ENCODE measurements around the gene VGLL4. TPM values are rescaled to one million over a fixed set of nuclear protein-coding genes. Genes with fewer than 3 reads are reported as not detected.

Gene VGLL4
- total RNA-seq, 1 experiment from 2014 or later, result 26.9 TPM

DNA sequence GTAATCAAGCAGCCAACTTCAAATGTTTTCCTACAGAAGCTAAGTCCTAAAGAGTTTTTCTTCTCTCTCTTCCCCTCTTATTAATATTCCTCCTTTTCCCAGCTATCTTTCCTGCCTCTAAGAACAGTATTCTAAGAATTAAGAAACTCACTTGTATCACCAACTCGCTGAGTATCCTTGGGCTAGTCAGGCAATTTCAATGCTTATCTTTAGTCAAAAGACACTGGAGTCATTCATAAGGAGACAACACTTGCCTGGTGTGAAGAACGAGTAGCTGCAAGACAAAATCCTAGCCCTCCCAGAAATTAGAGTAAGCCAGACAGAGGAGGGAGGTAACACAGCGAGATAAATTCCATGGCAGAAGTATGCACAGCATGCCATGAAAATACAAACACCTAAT, 10.7 kb downstream of the VGLL4 start:
- Histone ChIP-seq H3K4me2 (ENCODE audit: low read length) (no peak overlapping the region), H4K20me1 (ENCODE audit: insufficient read depth) (no peaks in the 10 kb centered on the region; the same call in 1 of the 2 replicates), H3K27me3 (ENCODE audit: insufficient read depth, low read length) (no peaks in the 10 kb centered on the region), H3K4me1 (ENCODE audit: control insufficient read depth in 1 of 2, insufficient read depth in 2 of 2, low read length in 2 of 2) (no peaks in the 10 kb centered on the region), H3K9me3 (ENCODE audit: control insufficient read depth in 1 of 2, insufficient read depth in 1 of 2, low read depth in 1 of 2, low read length in 2 of 2) (no peaks in the 10 kb centered on the region), H3K9ac (ENCODE audit: low read length) (no peak overlapping the region), H3K4me3 (replicated peaks in 1 of 2; ENCODE audit: low read depth in 1 of 2, low read length in 2 of 2) (no peak overlapping the region), H3K79me2 (ENCODE audit: insufficient read depth, low read length) (peaks cover 66% of the 10 kb centered on the region), H2AFZ (ENCODE audit: low read depth, low read length, poor library complexity, severe bottlenecking) (no peak overlapping the region), H3K9me2 (ENCODE audit: insufficient read depth) (no peaks in the 10 kb centered on the region), H3K27ac (ENCODE audit: low read depth, low read length) (no peak overlapping the region), H3K36me3 (ENCODE audit: control insufficient read depth in 1 of 2, insufficient read depth in 2 of 2, low read length in 2 of 2) (no peaks in the 10 kb centered on the region)
- POLR2A ChIA-PET, result no interaction called here
- no peak for TF ChIP-seq TCF7L2 (IDR thresholded peaks at IDR 0.05; ENCODE audit: borderline replicate concordance, extremely low read depth, insufficient read depth, insufficient read length)
- TF ChIP-seq, protein P1, sequence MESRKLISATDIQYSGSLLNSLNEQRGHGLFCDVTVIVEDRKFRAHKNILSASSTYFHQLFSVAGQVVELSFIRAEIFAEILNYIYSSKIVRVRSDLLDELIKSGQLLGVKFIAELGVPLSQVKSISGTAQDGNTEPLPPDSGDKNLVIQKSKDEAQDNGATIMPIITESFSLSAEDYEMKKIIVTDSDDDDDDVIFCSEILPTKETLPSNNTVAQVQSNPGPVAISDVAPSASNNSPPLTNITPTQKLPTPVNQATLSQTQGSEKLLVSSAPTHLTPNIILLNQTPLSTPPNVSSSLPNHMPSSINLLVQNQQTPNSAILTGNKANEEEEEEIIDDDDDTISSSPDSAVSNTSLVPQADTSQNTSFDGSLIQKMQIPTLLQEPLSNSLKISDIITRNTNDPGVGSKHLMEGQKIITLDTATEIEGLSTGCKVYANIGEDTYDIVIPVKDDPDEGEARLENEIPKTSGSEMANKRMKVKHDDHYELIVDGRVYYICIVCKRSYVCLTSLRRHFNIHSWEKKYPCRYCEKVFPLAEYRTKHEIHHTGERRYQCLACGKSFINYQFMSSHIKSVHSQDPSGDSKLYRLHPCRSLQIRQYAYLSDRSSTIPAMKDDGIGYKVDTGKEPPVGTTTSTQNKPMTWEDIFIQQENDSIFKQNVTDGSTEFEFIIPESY (IDR thresholded peaks at IDR 0.05; ENCODE audit: extremely low read depth, insufficient replicate concordance, low read length), result no peak
- TF ChIP-seq POLR2A (IDR thresholded peaks at IDR 0.05; ENCODE audit: borderline replicate concordance, extremely low read depth, insufficient read depth, insufficient read length), result no peak
- TF ChIP-seq YY1 (IDR thresholded peaks at IDR 0.05; ENCODE audit: extremely low read depth, insufficient replicate concordance, low read depth, low read length), result no peak
- TF ChIP-seq EGR1 (IDR thresholded peaks at IDR 0.05; ENCODE audit: low read depth), result no peak
- TF ChIP-seq, protein P2, sequence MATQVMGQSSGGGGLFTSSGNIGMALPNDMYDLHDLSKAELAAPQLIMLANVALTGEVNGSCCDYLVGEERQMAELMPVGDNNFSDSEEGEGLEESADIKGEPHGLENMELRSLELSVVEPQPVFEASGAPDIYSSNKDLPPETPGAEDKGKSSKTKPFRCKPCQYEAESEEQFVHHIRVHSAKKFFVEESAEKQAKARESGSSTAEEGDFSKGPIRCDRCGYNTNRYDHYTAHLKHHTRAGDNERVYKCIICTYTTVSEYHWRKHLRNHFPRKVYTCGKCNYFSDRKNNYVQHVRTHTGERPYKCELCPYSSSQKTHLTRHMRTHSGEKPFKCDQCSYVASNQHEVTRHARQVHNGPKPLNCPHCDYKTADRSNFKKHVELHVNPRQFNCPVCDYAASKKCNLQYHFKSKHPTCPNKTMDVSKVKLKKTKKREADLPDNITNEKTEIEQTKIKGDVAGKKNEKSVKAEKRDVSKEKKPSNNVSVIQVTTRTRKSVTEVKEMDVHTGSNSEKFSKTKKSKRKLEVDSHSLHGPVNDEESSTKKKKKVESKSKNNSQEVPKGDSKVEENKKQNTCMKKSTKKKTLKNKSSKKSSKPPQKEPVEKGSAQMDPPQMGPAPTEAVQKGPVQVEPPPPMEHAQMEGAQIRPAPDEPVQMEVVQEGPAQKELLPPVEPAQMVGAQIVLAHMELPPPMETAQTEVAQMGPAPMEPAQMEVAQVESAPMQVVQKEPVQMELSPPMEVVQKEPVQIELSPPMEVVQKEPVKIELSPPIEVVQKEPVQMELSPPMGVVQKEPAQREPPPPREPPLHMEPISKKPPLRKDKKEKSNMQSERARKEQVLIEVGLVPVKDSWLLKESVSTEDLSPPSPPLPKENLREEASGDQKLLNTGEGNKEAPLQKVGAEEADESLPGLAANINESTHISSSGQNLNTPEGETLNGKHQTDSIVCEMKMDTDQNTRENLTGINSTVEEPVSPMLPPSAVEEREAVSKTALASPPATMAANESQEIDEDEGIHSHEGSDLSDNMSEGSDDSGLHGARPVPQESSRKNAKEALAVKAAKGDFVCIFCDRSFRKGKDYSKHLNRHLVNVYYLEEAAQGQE (IDR thresholded peaks at IDR 0.05; ENCODE audit: low read depth), result no peak
- no peak for TF ChIP-seq SP1 (IDR thresholded peaks at IDR 0.05; ENCODE audit: low read depth)
- no peak for TF ChIP-seq RAD21 (IDR thresholded peaks at IDR 0.05; ENCODE audit: low read depth)
- TF ChIP-seq CEBPB (IDR thresholded peaks at IDR 0.05; ENCODE audit: low read depth), result no peak
- no peak for TF ChIP-seq ELF1 (IDR thresholded peaks at IDR 0.05; ENCODE audit: borderline replicate concordance, low read depth)
- no peak for TF ChIP-seq SRF (IDR thresholded peaks at IDR 0.05; ENCODE audit: low read depth)
- TF ChIP-seq CBX3 (IDR thresholded peaks at IDR 0.05; ENCODE audit: low read depth), result no peak
- no peak for TF ChIP-seq EZH2 (IDR thresholded peaks at IDR 0.05)
- TF ChIP-seq EZH2phosphoT487 (IDR thresholded peaks at IDR 0.05; ENCODE audit: borderline replicate concordance), result no peak
- CTCF ChIA-PET, result no interaction called here
- DNase-seq (ENCODE audit: low read depth, low spot score) (no peak), ATAC-seq (no peak)
- intact Hi-C loops (cut with micrococcal nuclease), result no loop called here
- no TSS peak for BruUV-seq (replicated peaks)
- RAD21 ChIA-PET (ENCODE audit: low non-redundant PET in 1 of 2, low total read pairs in 2 of 2, uncharacterized antibody in 2 of 2, unreplicated experiment in 2 of 2), result no interaction called here
